ENCODE data around the gene ERP27. TPM values are rescaled to one million over a fixed set of nuclear protein-coding genes. Genes with fewer than 3 reads are reported as not detected.

The ERP27 gene
- total RNA-seq, 1 donor from 2014 or later = 0.87 TPM

DNA sequence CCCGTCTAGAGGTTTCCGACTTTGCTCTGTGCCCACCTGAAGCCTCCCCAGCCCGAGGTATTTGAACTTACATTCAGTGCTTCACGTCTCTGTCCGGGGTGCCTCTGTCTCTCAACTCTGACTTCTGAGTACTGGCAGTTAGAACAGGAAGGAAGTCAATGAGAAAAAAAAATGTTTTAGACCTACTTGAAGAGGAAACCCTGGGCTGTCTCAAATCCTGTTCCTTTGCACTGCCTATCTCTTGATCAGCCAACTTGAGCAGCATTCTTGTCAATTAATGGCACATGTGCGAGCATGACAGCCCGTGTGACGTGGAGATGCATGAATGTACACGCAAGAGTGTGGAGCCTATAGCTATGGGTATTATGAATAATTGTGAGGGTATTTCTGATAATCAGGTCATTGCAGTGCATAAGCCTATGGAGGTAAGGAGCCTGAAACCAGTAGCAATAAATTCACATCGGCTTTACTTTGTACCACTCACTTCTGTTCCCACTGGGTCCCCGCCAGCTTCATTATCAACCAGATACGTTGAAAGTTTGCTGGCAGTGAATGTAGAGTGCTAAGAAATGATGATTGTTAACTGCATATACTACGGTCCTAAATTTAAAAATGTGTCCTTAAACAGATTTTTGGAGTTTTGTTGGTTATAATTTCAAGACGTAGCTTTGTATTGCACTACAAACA lies 23.3 kb upstream of the ERP27 start, which contains the start of gene ARHGDIB:
Gene ARHGDIB (minus strand): TSS at position 136 of the 687 bp plus-strand sequence. CDS start 10,889 bp downstream, outside the sequence.
- Mint-ChIP-seq H3K4me3 (ENCODE audit: unreplicated experiment) (peak within 1 kb of the TSS; percentile 46), H3K27ac (ENCODE audit: unreplicated experiment) (peak within 1 kb of the TSS; percentile 10), H3K27me3 (ENCODE audit: low read depth) (no peaks in the 10 kb centered on the region), H3K36me3 (ENCODE audit: low read depth) (no peaks in the 10 kb centered on the region), H3K4me1 (ENCODE audit: low read depth) (peaks cover 39% of the 10 kb centered on the region), H3K9me3 (ENCODE audit: low read depth) (no peaks in the 10 kb centered on the region)
- TF ChIP-seq, protein P1, sequence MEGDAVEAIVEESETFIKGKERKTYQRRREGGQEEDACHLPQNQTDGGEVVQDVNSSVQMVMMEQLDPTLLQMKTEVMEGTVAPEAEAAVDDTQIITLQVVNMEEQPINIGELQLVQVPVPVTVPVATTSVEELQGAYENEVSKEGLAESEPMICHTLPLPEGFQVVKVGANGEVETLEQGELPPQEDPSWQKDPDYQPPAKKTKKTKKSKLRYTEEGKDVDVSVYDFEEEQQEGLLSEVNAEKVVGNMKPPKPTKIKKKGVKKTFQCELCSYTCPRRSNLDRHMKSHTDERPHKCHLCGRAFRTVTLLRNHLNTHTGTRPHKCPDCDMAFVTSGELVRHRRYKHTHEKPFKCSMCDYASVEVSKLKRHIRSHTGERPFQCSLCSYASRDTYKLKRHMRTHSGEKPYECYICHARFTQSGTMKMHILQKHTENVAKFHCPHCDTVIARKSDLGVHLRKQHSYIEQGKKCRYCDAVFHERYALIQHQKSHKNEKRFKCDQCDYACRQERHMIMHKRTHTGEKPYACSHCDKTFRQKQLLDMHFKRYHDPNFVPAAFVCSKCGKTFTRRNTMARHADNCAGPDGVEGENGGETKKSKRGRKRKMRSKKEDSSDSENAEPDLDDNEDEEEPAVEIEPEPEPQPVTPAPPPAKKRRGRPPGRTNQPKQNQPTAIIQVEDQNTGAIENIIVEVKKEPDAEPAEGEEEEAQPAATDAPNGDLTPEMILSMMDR (IDR thresholded peaks at IDR 0.05) = no peak
- DNase-seq (ENCODE audit: low spot score) = no peak

DNA sequence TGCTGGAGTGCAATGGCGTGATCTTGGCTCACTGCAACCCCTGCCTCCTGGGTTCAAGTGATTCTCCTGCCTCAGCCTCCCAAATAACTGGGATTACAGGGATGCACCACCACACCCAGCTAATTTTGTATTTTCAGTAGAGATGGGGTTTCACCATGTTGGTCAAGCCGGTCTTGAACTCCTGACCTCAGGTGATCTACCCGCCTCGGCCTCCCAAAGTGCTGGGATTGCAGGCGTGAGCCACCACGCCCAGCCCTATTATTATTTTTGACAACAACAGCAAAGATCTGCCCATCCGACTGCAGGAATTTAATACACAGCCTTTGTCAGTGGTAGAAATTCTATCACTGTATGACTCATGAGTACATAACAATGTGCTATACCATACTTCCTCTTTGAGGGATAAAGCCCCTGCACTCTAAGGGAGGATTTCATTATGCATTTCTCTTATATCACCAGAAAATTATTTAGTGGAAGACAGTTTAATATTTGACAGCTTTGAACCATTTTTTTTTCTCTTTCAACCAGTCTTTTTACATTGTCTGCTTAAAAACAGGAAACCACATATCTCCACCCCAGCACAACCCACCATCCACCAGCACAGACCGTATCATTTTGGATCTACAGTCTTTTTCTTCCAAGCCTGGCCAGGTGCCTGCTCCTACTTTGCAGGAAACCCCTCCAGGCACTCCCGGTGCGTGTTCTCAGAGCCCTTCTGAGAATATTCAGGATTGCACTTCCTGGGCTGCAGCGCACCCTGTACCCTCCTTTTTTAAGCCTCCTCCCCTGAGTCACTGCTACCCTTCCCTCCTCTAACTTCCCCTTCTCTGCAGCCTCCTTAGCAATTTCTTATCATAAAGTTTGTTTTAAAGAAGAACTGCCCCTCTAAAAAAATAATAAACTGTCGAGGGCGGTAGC lies 22.5 kb upstream of the ERP27 start:
- no peak for DNase-seq (ENCODE audit: low spot score)
- H3K9me3 Mint-ChIP-seq (ENCODE audit: low read depth) = no peaks in the 10 kb centered on the region
- peaks cover 39% of the 10 kb centered on the region for H3K4me1 Mint-ChIP-seq (ENCODE audit: low read depth)
- H3K27me3 Mint-ChIP-seq (ENCODE audit: low read depth) = no peaks in the 10 kb centered on the region
- H3K36me3 Mint-ChIP-seq (ENCODE audit: low read depth) = no peaks in the 10 kb centered on the region
- TF ChIP-seq, protein P1 (IDR thresholded peaks at IDR 0.05) = no peak
- peak overlapping the region; percentile 46 for H3K4me3 Mint-ChIP-seq (ENCODE audit: unreplicated experiment)
- peak overlapping the region; percentile 10 for H3K27ac Mint-ChIP-seq (ENCODE audit: unreplicated experiment)

DNA sequence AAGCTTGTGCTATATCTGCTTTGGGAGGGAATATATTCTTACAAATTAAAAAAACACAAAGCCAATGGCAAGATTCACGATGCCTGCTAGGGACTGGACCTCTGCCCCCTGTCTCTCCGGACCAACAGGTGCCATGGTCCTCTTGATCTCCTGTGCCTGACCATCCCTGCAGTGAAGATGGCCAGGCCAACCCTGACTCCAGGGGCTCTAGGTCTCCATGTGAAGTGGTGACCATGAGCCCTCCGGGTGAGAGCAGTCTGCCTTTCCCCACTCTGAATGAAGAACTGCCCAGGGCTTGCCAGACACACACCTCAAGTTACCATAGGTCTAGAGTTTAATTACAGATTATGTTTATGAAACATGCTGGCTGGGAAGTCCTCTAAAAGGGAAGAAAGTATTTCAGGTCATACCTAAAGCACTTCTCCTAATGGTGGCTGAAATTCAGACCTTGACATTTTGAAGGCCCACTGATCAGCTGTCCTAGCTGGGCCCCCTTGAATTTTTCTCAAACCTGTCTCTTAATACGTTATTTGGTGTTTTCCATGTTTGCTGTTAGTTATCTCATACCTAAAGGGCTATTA lies 21.7 kb upstream of the ERP27 start:
- TF ChIP-seq, protein P1 (IDR thresholded peaks at IDR 0.05) = no peak
- H3K4me1 Mint-ChIP-seq (ENCODE audit: low read depth) = peaks cover 39% of the 10 kb centered on the region
- no peak overlapping the region for H3K27ac Mint-ChIP-seq (ENCODE audit: unreplicated experiment)
- no peaks in the 10 kb centered on the region for H3K27me3 Mint-ChIP-seq (ENCODE audit: low read depth)
- H3K9me3 Mint-ChIP-seq (ENCODE audit: low read depth) = no peaks in the 10 kb centered on the region
- H3K4me3 Mint-ChIP-seq (ENCODE audit: unreplicated experiment) = no peak overlapping the region
- no peaks in the 10 kb centered on the region for H3K36me3 Mint-ChIP-seq (ENCODE audit: low read depth)
- DNase-seq (ENCODE audit: low spot score) = no peak

DNA sequence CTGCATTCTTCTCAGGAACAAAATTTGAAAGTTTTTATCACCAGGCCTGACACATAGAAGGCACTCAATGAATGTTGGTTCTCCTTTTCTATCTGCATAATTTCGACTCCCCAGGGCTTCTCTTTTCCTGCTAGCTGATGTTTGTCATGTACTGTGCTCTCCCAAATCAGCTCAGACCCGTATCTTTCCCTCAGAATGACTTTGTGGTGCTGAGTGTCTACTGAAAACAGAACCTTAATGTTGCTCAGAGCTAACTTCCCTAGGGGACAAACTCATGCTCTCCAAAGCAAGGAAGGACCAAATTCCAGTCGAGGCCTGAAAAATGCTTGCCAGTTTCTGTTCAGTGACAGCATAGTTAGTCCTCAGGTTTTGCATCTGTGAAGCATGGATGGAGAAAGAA lies 21.1 kb upstream of the ERP27 start:
- Mint-ChIP-seq H3K36me3 (ENCODE audit: low read depth) (no peaks in the 10 kb centered on the region), H3K9me3 (ENCODE audit: low read depth) (no peaks in the 10 kb centered on the region), H3K4me1 (ENCODE audit: low read depth) (peaks cover 39% of the 10 kb centered on the region), H3K27me3 (ENCODE audit: low read depth) (no peaks in the 10 kb centered on the region), H3K27ac (ENCODE audit: unreplicated experiment) (peak overlapping the region; percentile 2), H3K4me3 (ENCODE audit: unreplicated experiment) (no peak overlapping the region)
- no peak for DNase-seq (ENCODE audit: low spot score)
- TF ChIP-seq, protein P1 (IDR thresholded peaks at IDR 0.05) = no peak

DNA sequence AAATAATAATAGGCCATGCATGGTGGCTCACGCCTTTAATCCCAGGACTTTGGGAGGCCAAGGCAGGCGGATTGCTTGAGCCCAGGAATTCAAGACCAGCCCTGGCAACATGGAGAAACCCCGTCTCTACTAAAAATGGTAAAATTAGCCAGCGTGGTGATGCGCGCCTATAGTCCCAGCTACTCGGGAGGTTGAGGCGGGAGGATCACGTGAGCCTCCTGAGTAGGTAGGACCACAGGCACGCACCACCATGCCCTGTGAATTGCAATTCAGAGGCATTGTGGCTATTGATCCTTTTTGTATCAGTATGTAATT lies 20.7 kb upstream of the ERP27 start:
- no peaks in the 10 kb centered on the region for H3K9me3 Mint-ChIP-seq (ENCODE audit: low read depth)
- no peak overlapping the region for H3K4me3 Mint-ChIP-seq (ENCODE audit: unreplicated experiment)
- H3K36me3 Mint-ChIP-seq (ENCODE audit: low read depth) = no peaks in the 10 kb centered on the region
- H3K4me1 Mint-ChIP-seq (ENCODE audit: low read depth) = peaks cover 39% of the 10 kb centered on the region
- no peak overlapping the region for H3K27ac Mint-ChIP-seq (ENCODE audit: unreplicated experiment)
- DNase-seq (ENCODE audit: low spot score) = no peak
- TF ChIP-seq, protein P1 (IDR thresholded peaks at IDR 0.05) = no peak
- no peaks in the 10 kb centered on the region for H3K27me3 Mint-ChIP-seq (ENCODE audit: low read depth)

Data from chondrocyte (in vitro differentiated cells).